Prostate gland (tissue), 2 donors: Measurements from ENCODE around the gene UNK.

ENCODE experiments used
- POLR2A ChIP-seq: fragments of 450-650 bp; IDR thresholded peaks from one replicate; pipeline ENCODE4 v1.6.1; 2016; ENCODE audit warnings: antibody characterized with exemption, mild to moderate bottlenecking
- POLR2AphosphoS5 ChIP-seq: sonication (generic); formaldehyde crosslinking; IDR thresholded peaks from one replicate; pipeline ENCODE4 v1.6.1; 2017; ENCODE audit warnings: antibody characterized with exemption
- TF ChIP-seq, protein P1 (sequence below), 4 experiments: fragments of 200-600 bp in 2 of 4; fragments of 450-650 bp in 2 of 4; sonication (generic) in 2 of 4; IDR thresholded peaks; 1 replicate in 3 of 4; 2 replicates in 1 of 4; pipeline ENCODE4 v1.5.1; 2016 to 2019; ENCODE audit warnings: antibody characterized with exemption in 4 of 4, mild to moderate bottlenecking in 2 of 4, moderate library complexity in 2 of 4

DNA sequence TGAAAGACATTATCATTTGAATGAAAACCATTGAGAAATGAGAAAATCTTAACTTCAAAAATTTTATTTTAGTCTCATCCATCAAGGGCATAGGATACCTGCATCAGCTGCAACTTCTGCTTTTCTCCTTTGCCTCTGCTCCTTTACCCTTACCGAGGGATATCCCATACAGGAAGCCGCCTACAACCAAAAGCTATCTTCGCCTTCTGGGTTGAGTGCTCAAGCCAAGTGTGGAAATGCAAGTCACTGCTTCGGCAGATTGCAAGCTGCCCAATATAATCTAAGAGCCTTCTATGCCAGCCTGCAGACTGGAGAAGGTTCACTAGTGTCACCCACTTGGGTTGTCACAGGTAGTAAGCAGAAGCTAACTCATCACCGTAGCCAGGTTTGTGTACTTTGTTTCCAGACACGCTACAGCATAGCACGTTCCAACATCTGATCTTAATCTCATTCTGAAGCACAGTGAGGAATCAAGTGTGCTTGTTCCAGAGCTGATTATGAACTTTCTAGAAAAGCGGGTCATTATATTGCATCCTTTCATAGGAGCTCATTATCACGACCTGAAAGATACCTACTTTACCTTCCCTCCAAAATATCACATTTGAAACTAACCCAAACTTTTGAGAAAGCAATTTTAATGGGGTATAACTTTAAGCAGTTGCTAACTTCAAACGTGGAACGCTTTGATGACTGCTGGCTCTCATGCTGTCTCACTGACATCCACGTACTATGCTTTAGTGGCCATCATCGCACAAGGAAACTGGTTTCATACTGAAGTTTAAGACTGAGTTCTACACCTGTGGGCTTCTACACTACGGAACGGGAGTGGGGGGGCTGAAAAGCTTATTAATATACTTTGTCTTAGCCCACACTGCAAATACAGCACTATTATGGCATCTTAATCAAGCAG, 8.0 kb upstream of the UNK start:
- TF ChIP-seq POLR2A (no peak), POLR2AphosphoS5 (peak; percentile 71)
- TF ChIP-seq, protein P1, sequence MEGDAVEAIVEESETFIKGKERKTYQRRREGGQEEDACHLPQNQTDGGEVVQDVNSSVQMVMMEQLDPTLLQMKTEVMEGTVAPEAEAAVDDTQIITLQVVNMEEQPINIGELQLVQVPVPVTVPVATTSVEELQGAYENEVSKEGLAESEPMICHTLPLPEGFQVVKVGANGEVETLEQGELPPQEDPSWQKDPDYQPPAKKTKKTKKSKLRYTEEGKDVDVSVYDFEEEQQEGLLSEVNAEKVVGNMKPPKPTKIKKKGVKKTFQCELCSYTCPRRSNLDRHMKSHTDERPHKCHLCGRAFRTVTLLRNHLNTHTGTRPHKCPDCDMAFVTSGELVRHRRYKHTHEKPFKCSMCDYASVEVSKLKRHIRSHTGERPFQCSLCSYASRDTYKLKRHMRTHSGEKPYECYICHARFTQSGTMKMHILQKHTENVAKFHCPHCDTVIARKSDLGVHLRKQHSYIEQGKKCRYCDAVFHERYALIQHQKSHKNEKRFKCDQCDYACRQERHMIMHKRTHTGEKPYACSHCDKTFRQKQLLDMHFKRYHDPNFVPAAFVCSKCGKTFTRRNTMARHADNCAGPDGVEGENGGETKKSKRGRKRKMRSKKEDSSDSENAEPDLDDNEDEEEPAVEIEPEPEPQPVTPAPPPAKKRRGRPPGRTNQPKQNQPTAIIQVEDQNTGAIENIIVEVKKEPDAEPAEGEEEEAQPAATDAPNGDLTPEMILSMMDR (IDR thresholded peaks at IDR 0.05) = no peak
